HEK293 (cell line): ENCODE results near the gene BPIFA2.

Experiments
- CTCF ChIA-PET: fragments of 350-600 bp; formaldehyde crosslinking; extraction: SDS; loops from one replicate; lab custom pipeline; 2021; ENCODE audit warnings: antibody characterized with exemption; lab: Yijun Ruan, JAX
- POLR2A ChIA-PET: fragments of 300-600 bp; formaldehyde crosslinking; extraction: SDS; loops from one replicate; lab custom pipeline; 2020; ENCODE audit warnings: antibody characterized with exemption, inconsistent platforms; lab: Yijun Ruan, JAX
- H3K27ac ChIP-seq: fragments of 200-500 bp; sonication (Bioruptor generic); 2 replicates; pipeline ENCODE4 v1.5.1; 2014; ENCODE audit warnings: low read depth, low read length, control low read depth, inconsistent platforms; ENCODE audit errors: extremely low read depth
- H3K36me3 ChIP-seq, 2 experiments: fragments of 200-500 bp in 1 of 2; sonication (Bioruptor generic) in 1 of 2; 1 replicate in 1 of 2; 2 replicates in 1 of 2; pipeline ENCODE4 v1.5.1; 2014 to 2017; ENCODE audit warnings: inconsistent platforms in 2 of 2, low read length in 2 of 2; ENCODE audit not compliant: control insufficient read depth in 2 of 2, insufficient read depth in 1 of 2
- H3K4me1 ChIP-seq: fragments of 200-500 bp; sonication (Bioruptor generic); 2 replicates; pipeline ENCODE4 v1.5.1; 2014; ENCODE audit warnings: mild to moderate bottlenecking, low read length, inconsistent platforms; ENCODE audit not compliant: control insufficient read depth, insufficient read depth
- H3K4me3 ChIP-seq: 2 replicates; pipeline ENCODE4 v1.5.1; 2011; ENCODE audit warnings: low read depth, mild to moderate bottlenecking, control low read depth, low read length, moderate library complexity
- H3K9me3 ChIP-seq: fragments of 200-500 bp; sonication (Bioruptor generic); 2 replicates; pipeline ENCODE4 v1.5.1; 2014; ENCODE audit warnings: low read depth, low read length, inconsistent platforms; ENCODE audit not compliant: control insufficient read depth, insufficient read depth
- FEZF1 ChIP-seq: fragments of 450-650 bp; formaldehyde crosslinking; IDR thresholded peaks from 2 replicates; pipeline ENCODE4 v1.5.1; 2016; ENCODE audit warnings: missing biosample characterization, missing genetic modification characterization
- REST ChIP-seq: fragments of 450-650 bp; formaldehyde crosslinking; IDR thresholded peaks from 2 replicates; pipeline ENCODE4 v1.5.1; 2016; ENCODE audit warnings: missing biosample characterization, missing genetic modification characterization
- ZBTB21 ChIP-seq: fragments of 450-650 bp; formaldehyde crosslinking; IDR thresholded peaks from 2 replicates; pipeline ENCODE4 v1.5.1; 2017; ENCODE audit warnings: missing biosample characterization, missing genetic modification characterization
- ZNF148 ChIP-seq: fragments of 450-650 bp; formaldehyde crosslinking; IDR thresholded peaks from 2 replicates; pipeline ENCODE4 v1.5.0; 2017; ENCODE audit warnings: missing biosample characterization, missing genetic modification characterization, borderline replicate concordance
- ZNF174 ChIP-seq: fragments of 450-650 bp; formaldehyde crosslinking; IDR thresholded peaks from 2 replicates; pipeline ENCODE4 v1.5.0; 2017; ENCODE audit warnings: missing biosample characterization, mild to moderate bottlenecking, missing genetic modification characterization
- ZNF202 ChIP-seq: fragments of 450-650 bp; formaldehyde crosslinking; IDR thresholded peaks from 2 replicates; pipeline ENCODE4 v1.5.1; 2016; ENCODE audit warnings: missing biosample characterization, missing genetic modification characterization, borderline replicate concordance
- ZNF366 ChIP-seq: fragments of 450-650 bp; formaldehyde crosslinking; conservative IDR thresholded peaks from 2 replicates; pipeline ENCODE4 v1.5.1; 2016; ENCODE audit warnings: missing biosample characterization, missing genetic modification characterization
- ZNF670 ChIP-seq: fragments of 450-650 bp; formaldehyde crosslinking; IDR thresholded peaks from 2 replicates; pipeline ENCODE4 v1.5.1; 2016; ENCODE audit warnings: missing biosample characterization, missing genetic modification characterization, low read depth
- ZNF701 ChIP-seq: fragments of 450-650 bp; formaldehyde crosslinking; IDR thresholded peaks from 2 replicates; pipeline ENCODE4 v1.5.1; 2016; ENCODE audit warnings: missing biosample characterization, missing genetic modification characterization
- TF ChIP-seq, protein P1 (sequence below): fragments of 450-650 bp; formaldehyde crosslinking; IDR thresholded peaks from 2 replicates; pipeline ENCODE4 v1.5.1; 2016; ENCODE audit warnings: missing biosample characterization, missing genetic modification characterization
- TF ChIP-seq, protein P2 (sequence below): fragments of 450-650 bp; formaldehyde crosslinking; IDR thresholded peaks from 2 replicates; pipeline ENCODE4 v1.5.1; 2016; ENCODE audit warnings: missing biosample characterization, missing genetic modification characterization
- TF ChIP-seq, protein P3 (sequence below): fragments of 450-650 bp; formaldehyde crosslinking; conservative IDR thresholded peaks from 2 replicates; pipeline ENCODE4 v1.5.1; 2016; ENCODE audit warnings: low read depth, missing biosample characterization, missing genetic modification characterization
- TF ChIP-seq, protein P4 (sequence below): fragments of 450-650 bp; formaldehyde crosslinking; IDR thresholded peaks from 2 replicates; pipeline ENCODE4 v1.5.1; 2017; ENCODE audit warnings: missing biosample characterization, missing genetic modification characterization
- TF ChIP-seq, protein P5 (sequence below): fragments of 450-650 bp; formaldehyde crosslinking; IDR thresholded peaks from 2 replicates; pipeline ENCODE4 v1.5.1; 2017; ENCODE audit warnings: missing biosample characterization, missing genetic modification characterization
- TF ChIP-seq, protein P6 (sequence below): fragments of 450-650 bp; formaldehyde crosslinking; IDR thresholded peaks from 2 replicates; pipeline ENCODE4 v1.5.1; 2016; ENCODE audit warnings: missing biosample characterization, missing genetic modification characterization

BPIFA2 gene

DNA sequence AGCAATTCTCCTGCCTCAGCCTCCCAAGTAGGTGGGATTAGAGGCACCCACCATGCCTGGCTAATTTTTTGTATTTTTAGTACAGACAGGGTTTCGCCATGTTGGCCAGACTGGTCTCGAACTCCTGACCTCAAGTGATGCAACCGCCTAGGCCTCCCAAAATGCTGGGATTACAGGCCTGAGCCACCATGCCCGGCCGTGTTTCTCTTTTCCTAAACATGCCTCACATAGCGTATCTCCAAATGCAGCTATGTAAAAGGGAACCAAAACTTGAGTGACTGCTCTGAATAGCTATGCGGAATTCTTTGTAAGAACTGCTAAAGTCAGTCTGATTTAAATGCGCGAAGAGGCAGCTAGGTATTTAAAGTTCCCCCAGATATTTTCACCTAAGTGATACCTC, 20.5 kb downstream of the BPIFA2 start:
- Histone ChIP-seq H3K4me1 (no peaks in the 10 kb centered on the region), H3K9me3 (no peaks in the 10 kb centered on the region), H3K36me3 (no peaks in the 10 kb centered on the region), H3K27ac (no peak overlapping the region), H3K4me3 (no peak overlapping the region)
- TF ChIP-seq, protein P1, sequence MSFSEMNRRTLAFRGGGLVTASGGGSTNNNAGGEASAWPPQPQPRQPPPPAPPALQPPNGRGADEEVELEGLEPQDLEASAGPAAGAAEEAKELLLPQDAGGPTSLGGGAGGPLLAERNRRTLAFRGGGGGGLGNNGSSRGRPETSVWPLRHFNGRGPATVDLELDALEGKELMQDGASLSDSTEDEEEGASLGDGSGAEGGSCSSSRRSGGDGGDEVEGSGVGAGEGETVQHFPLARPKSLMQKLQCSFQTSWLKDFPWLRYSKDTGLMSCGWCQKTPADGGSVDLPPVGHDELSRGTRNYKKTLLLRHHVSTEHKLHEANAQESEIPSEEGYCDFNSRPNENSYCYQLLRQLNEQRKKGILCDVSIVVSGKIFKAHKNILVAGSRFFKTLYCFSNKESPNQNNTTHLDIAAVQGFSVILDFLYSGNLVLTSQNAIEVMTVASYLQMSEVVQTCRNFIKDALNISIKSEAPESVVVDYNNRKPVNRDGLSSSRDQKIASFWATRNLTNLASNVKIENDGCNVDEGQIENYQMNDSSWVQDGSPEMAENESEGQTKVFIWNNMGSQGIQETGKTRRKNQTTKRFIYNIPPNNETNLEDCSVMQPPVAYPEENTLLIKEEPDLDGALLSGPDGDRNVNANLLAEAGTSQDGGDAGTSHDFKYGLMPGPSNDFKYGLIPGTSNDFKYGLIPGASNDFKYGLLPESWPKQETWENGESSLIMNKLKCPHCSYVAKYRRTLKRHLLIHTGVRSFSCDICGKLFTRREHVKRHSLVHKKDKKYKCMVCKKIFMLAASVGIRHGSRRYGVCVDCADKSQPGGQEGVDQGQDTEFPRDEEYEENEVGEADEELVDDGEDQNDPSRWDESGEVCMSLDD: no peak
- TF ChIP-seq ZNF148 (tag by site-specific recombination) (no peak), ZNF670 (tag by site-specific recombination) (no peak), FEZF1 (tag by site-specific recombination) (no peak), ZNF174 (tag by site-specific recombination) (no peak)
- TF ChIP-seq, protein P2, sequence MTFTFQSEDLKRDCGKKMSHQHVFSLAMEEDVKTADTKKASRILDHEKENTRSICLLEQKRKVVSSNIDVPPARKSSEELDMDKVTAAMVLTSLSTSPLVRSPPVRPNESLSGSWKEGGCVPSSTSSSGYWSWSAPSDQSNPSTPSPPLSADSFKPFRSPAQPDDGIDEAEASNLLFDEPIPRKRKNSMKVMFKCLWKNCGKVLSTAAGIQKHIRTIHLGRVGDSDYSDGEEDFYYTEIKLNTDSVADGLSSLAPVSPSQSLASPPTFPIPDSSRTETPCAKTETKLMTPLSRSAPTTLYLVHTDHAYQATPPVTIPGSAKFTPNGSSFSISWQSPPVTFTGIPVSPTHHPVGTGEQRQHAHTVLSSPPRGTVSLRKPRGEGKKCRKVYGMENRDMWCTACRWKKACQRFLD (tag by site-specific recombination): no peak
- CTCF ChIA-PET: no interaction called here
- POLR2A ChIA-PET: no interaction called here

DNA sequence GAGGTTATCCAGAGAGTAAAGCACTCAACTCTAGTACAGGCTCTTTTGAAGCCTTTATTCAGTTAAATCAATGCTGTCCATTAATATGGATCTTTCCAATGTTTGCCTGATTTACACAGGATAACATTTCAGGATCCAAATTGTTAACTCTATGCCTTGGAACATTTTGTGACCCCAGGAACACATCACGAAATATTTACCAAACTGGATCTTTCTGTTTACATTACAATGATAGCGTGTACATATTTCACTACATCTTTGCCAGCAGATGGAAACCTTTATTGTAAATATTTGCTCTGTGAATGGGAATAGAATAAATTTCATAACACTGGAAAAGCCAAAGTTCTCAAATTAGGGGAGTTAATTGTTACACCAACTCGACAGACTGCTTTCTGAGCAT, 23.5 kb downstream of the BPIFA2 start:
- Histone ChIP-seq H3K4me1 (no peaks in the 10 kb centered on the region), H3K27ac (no peak overlapping the region), H3K36me3 (no peaks in the 10 kb centered on the region), H3K4me3 (no peak overlapping the region), H3K9me3 (no peaks in the 10 kb centered on the region)
- ChIA-PET CTCF (interaction anchor here (1.1 kb wide), 1 partner anchor 100 kb away, joined by 3 read pairs; no protein-coding TSS in a partner anchor), POLR2A (no interaction called here)
- TF ChIP-seq, protein P3, sequence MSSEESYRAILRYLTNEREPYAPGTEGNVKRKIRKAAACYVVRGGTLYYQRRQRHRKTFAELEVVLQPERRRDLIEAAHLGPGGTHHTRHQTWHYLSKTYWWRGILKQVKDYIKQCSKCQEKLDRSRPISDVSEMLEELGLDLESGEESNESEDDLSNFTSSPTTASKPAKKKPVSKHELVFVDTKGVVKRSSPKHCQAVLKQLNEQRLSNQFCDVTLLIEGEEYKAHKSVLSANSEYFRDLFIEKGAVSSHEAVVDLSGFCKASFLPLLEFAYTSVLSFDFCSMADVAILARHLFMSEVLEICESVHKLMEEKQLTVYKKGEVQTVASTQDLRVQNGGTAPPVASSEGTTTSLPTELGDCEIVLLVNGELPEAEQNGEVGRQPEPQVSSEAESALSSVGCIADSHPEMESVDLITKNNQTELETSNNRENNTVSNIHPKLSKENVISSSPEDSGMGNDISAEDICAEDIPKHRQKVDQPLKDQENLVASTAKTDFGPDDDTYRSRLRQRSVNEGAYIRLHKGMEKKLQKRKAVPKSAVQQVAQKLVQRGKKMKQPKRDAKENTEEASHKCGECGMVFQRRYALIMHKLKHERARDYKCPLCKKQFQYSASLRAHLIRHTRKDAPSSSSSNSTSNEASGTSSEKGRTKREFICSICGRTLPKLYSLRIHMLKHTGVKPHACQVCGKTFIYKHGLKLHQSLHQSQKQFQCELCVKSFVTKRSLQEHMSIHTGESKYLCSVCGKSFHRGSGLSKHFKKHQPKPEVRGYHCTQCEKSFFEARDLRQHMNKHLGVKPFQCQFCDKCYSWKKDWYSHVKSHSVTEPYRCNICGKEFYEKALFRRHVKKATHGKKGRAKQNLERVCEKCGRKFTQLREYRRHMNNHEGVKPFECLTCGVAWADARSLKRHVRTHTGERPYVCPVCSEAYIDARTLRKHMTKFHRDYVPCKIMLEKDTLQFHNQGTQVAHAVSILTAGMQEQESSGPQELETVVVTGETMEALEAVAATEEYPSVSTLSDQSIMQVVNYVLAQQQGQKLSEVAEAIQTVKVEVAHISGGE: no peak
- TF ChIP-seq ZNF366 (tag by site-specific recombination): no peak
- TF ChIP-seq, protein P4, sequence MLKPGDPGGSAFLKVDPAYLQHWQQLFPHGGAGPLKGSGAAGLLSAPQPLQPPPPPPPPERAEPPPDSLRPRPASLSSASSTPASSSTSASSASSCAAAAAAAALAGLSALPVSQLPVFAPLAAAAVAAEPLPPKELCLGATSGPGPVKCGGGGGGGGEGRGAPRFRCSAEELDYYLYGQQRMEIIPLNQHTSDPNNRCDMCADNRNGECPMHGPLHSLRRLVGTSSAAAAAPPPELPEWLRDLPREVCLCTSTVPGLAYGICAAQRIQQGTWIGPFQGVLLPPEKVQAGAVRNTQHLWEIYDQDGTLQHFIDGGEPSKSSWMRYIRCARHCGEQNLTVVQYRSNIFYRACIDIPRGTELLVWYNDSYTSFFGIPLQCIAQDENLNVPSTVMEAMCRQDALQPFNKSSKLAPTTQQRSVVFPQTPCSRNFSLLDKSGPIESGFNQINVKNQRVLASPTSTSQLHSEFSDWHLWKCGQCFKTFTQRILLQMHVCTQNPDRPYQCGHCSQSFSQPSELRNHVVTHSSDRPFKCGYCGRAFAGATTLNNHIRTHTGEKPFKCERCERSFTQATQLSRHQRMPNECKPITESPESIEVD: no peak
- TF ChIP-seq ZNF202 (tag by site-specific recombination): no peak
- TF ChIP-seq ZBTB21: no peak
- TF ChIP-seq REST (tag by site-specific recombination): no peak
- no peak for TF ChIP-seq ZNF701 (tag by site-specific recombination)
- TF ChIP-seq, protein P5, sequence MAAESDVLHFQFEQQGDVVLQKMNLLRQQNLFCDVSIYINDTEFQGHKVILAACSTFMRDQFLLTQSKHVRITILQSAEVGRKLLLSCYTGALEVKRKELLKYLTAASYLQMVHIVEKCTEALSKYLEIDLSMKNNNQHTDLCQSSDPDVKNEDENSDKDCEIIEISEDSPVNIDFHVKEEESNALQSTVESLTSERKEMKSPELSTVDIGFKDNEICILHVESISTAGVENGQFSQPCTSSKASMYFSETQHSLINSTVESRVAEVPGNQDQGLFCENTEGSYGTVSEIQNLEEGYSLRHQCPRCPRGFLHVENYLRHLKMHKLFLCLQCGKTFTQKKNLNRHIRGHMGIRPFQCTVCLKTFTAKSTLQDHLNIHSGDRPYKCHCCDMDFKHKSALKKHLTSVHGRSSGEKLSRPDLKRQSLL (tag by site-specific recombination): no peak
- TF ChIP-seq, protein P6, sequence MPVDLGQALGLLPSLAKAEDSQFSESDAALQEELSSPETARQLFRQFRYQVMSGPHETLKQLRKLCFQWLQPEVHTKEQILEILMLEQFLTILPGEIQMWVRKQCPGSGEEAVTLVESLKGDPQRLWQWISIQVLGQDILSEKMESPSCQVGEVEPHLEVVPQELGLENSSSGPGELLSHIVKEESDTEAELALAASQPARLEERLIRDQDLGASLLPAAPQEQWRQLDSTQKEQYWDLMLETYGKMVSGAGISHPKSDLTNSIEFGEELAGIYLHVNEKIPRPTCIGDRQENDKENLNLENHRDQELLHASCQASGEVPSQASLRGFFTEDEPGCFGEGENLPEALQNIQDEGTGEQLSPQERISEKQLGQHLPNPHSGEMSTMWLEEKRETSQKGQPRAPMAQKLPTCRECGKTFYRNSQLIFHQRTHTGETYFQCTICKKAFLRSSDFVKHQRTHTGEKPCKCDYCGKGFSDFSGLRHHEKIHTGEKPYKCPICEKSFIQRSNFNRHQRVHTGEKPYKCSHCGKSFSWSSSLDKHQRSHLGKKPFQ (tag by site-specific recombination): no peak
